COLO829 (cell line): ENCODE data around the gene CDH4.
"Not testable (repeated sequence)": the region's sequence is repeated elsewhere in the genome, so short reads cannot be mapped to it uniquely, and the experiment has no call there.

ENCODE experiments used
- DNase-seq: peaks from one replicate; pipeline ENCODE4 v3.0.0; 2012; ENCODE audit warnings: low spot score

CDH4 gene

DNA sequence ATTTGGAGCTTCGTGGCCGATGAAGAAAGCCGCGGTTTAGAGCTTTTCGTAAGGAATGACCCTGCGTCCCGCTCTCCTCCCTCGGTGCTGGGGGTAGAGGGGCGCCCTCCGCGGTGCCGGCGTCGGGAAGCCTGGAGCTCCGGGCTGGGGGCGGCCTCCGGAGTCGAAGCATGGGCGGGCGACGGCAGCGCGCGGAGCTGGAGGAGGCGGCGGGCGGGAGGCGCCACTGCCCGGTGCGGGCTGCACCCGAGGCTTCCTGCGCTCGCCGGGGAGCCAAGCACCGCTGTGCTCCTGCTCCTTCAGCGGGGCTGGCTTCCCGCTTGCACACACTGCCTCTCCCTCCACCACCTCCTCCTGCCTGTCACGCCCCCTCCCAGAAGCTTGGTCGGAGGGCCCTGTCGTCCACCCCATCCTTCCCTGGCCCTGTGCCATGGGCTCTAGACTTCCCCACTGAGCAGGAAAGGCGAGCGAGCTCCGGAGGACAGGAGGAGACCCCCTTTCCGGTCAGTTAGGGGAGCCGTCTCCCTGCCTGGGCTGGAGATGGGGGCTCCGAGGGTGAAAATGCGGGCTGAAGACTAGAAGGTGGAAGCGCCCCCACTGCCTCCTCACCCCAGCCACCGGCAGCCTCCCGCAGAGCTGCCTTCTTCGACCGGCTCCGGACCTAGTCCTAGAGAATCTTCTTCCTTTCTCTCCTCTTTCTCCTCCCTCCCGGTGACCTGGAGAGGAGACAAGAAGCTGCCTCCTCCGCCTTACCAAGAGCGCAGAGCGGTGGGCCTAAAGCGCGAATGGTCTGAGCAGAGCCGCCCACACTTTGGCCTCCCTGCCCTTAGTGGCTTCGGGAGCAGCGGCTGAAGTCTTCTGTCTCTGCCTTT, 1.8 kb downstream of the CDH4 start:
- DNase-seq: no peak

GRCh38 chr20:61254881-61255626, 3.0 kb downstream of the CDH4 start:
- no peak for DNase-seq

DNA sequence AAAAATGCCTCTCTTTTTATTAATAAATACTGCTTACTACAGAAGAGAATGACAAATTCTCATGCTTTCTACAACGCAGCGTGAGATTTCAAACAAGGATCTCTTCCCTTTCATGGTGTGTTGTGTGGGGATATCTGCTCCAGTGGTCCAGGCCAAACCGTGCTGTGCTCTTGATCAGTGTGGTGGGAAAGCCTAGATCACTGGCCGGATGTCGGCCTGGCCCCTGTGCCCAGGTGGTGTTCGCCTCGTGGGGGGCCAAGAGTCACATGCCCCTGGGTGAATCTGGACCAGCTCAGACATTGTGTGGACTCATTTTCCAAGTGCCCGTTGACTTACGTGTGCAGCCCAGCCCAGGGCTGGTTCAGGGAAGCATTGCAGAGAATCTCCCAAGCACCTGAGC, 4.3 kb downstream of the CDH4 start:
- DNase-seq: no peak

DNA sequence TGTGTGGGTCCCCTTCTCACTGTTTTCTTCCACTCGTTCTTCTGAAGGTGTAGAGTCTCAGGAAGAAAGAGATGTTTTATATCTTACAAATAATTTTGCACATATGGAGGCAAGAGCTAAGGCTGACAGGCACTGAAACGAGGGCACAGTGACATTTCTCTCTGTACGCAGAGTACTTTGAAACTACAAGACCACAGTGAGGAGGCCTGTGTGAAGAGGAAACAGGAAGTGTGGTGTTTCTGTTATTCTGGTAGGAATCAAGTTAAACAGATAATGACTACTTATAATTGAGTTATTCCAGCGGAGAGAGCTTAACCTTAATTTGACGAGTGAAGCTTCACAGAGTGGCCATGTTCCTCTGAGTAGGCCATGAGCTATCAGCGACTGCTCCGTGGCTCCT, 4.8 kb downstream of the CDH4 start:
- no peak for DNase-seq

- DNase-seq: no peak
Measured at GRCh38 chr20:61257611-61258010, 5.5 kb downstream of the CDH4 start.

- DNase-seq: no peak
Measured at GRCh38 chr20:61259741-61260140, 7.7 kb downstream of the CDH4 start.

DNA sequence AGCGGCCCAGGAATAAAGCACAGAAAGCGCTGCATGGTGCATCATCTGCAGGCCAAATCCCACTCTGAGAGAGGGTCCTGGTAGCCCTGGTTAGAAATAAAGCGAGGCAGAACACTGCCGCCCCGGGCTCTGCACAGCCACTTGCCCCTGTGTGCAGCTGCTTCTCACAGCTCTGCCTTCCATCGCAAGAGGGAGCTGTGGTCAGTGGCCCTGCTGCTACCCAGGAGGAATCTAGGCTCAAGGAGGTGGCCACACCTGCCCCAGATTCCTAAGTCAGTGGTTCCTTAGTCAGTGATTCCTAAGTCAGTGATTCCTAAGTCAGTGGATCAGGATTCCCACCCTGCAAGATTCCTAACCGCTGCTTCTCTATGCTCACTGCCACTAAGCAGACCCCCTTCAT, 8.8 kb downstream of the CDH4 start:
- DNase-seq: no peak

DNA sequence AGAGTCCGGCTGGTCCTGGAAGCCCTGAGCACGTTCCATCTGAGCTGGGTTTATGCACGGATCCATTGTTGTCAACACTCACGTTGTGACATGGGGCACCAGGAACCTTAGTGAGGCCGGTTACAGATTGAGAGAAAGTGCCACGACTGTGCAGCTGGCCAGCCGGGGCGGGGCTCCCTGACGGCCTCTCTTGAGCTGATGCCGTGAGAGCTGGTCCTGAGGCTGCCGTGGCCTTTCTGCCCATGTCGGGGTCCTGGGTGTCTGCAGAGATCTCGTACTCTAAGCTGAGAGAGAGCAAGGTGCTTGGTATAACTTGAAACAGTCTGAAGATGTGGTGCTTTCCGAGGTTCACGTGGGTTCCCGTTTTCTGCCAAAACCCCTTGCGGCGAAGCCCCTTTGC, 10.0 kb downstream of the CDH4 start:
- no peak for DNase-seq

DNA sequence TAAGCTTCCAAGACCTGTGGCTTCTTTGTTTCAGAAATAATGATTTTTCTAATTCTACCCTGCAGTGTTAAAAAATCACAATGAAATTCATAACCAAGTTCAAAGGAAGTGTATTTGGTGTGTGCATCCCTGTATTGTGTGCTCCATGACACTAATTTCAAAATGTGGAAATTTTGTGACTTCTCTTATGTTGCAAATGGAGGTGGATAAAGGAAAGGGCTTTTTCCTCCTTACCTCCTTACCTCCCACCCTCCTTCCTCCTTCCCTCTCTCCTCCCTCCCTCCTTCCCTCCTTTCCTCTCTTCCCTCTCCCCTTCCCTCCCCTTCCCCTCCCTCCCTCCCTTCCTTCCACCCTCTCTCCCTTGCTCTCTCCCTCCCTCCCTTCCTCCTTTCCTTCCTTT, 10.5 kb downstream of the CDH4 start:
- DNase-seq: no peak

DNA sequence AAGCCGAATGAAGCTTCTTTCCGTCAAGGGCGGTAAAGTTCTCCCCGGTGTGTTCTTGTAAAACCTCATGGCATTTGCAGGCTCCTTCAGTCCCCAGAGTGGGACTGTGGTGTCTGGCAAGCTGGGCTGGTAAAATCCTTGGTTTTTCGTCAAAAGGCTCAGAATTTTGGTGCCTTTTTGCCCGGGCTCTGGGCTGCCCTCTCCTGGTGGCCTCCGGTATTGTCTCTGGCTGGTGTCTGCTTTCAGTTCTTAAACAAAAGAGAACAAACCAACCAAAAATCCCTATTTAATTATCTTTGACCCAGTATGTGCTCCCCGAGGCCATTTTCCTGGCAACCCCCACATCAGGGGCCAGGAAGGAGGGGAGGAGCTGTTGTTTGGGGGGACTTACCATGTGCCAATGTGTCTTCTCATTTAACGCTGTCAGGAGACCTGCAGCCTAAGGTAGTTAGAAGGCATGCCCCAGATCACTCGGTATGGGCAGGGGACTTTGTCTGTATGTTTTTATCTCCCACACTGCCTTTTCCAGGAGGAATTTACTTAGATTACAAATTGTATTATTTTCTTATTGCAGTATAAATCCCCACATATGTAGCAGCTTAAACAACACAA, 11.1 kb downstream of the CDH4 start:
- no peak for DNase-seq

DNA sequence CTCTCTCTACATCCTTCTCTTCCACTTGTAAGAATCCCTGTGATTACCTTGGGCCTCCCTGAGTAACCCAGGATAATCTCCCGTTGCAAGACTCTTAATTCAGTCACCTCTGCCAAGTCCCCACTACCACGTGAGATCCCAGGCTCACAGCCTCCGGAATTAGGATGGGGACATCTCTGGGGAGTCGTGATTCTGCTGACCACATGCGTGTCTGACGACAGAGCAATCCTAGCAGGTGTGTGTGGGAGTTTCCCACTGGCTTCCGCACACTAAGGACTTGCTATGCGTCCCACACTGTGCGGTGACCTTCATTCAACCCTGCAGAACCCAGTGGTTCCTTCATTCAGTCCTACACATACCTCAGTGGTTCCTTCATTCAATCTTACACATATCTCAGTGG, 11.9 kb downstream of the CDH4 start:
- no peak for DNase-seq

GRCh38 chr20:61267241-61267640, 15.2 kb downstream of the CDH4 start:
- DNase-seq: no peak

GRCh38 chr20:61268024-61268423, 16.0 kb downstream of the CDH4 start:
- DNase-seq: no peak

DNA sequence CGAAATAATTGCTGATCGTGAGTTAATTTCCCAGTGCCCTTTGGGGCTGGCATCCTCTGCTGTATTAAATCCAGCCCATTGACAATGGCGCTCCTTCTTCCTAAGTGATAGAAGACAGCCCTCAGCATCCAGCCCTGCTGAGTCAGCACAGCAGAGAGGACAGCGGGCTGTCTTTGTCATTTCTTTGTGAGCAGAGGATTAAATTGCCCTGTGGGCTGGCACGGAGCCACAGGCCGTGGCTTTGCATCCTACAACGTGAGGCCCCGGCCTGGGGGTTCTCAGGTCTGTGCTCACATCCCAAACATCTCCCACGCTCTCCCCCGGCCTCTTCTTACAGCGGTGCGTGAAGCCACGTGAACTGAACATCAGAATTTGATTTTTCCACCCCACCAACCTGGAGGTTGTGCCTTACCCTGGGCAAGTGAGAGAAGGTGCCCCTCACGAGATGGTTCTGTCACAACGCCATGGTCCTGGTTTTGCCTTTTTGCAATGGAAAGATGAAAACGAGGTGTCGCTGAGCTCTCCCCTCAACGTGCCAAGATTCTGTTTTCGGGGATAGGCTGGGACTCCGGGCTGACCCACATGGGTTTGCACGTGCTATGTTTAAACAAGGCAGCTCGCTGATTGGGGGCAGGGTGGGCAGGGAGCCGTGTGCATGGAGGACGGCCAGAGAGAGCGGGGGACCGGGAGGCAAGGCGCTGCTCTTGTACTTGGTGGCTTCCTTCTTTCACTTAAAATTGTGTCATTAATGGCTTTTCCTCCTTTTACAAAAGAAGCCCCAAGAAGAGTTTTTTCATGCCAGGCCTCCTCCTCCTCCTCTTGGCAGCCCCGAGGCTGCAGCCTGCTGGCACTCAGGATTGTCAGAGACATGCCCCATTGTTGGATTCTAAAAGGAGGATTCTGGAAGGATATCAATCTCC, 19.5 kb downstream of the CDH4 start:
- peak; percentile 89 for DNase-seq

DNA sequence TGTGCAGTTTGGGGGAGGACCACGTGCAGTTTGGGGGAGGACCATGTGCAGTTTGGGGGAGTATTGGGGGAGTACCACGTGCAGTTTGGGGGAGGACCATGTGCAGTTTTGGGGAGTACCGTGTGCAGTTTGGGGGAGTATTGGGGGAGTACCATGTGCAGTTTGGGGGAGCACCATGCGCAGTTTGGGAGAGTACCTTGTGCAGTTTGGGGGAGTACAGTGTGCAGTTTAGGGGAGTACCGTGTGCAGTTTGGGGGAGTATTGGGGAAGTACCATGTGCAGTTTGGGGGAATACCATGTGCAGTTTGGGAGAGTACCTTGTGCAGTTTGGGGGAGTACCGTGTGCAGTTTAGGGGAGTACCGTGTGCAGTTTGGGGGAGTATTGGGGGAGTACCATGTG, 21.0 kb downstream of the CDH4 start:
- not testable (repeated sequence) for DNase-seq

- not testable (repeated sequence) for DNase-seq
Measured at GRCh38 chr20:61273666-61274065, 21.6 kb downstream of the CDH4 start.

- no peak for DNase-seq
Measured at GRCh38 chr20:61274326-61274725, 22.3 kb downstream of the CDH4 start.

DNA sequence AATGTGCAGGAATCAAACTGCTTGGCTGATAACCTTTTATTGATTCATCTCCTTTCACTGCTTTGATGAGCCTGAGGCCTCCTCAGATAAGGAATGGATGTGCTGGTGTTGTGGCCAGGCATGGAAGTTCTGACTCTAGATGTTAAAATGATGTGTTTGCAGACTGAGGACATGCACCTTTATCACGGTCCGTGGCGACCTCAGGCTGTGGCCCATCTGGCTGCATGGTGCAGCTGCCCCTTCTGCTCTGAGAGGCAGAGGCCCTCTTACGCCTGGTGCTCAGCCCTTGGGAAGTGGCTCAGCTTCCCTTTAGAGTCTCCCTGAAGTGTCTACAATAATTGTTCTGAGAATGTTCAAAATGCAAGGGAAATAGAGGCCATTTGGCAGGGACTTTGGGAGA, 26.2 kb downstream of the CDH4 start:
- DNase-seq: no peak

- DNase-seq: no peak
Measured at GRCh38 chr20:61279621-61280150, 27.6 kb downstream of the CDH4 start.

DNA sequence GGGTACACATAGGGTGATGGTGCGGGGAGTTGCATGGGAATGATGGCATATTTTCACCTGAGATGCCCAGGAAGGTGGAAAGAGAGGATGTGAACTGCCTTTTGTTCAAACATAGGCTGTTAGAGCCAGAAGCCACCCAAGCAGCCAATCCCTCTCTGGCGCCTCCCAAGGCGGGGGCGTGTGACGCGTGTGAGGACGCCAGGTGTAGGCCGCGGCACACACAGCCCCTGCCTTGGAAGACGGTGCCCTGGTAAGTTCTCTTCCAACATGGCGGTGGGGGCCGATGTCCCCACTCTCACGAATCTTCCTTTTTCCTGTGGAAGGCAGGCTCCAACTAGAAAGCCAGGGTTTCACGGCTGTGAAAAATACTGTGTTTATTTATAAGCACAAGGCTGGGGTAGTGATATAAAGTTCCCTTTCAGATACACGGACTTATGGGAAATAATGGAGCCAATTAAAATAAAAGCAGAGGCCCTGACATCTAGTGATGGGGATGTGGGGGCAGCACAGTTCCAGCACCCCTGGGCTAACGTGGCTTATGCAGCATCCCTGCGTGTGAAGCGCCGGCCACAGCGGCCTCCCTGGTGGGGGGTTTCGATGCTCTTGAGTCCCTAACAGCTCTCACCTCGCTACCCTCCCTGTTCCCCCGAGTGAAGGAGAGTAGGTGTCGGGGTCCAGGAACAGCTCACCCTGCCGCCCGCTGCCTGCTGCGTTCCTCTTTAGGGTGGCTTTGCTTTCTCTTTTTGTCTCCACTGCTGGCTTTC, 28.3 kb downstream of the CDH4 start:
- DNase-seq: no peak

DNA sequence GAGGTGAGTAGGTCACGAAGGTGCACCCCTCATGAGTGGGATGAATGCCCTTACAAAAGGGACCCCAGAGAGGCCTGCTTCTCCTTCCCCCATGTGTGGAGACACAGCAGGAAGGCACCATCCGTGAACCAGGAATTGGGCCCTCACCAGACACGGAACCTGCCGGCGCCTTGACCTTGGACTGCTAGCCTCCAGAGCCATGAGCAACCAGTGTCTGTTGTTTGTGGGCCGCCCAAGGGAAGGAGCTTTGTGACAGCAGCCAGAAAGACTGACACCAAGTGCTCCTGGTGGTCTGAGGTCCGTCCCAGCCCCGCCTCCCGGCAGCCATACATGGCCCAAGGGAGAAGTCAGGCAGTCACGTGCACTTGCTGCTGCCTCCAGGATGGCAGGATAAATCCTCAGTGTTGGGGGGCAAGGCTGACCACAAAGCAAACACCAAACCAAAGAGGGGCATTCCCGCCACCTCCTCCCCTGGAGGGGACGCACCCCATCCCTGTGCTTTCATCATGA, 29.3 kb downstream of the CDH4 start:
- DNase-seq: no peak
